ENCODE results near the gene ERCC4. TPM values are rescaled to one million over a fixed set of nuclear protein-coding genes. Genes with fewer than 3 reads are reported as not detected.

ERCC4 gene
- total RNA-seq, 2 experiments from 2014 or later, result 12.6 to 14.8 TPM

GRCh38 chr16:13996778-13997288 lies 76.9 kb downstream of the ERCC4 start:
- POLR2A ChIA-PET, result no interaction called here
- Mint-ChIP-seq H3K27ac (no peak overlapping the region), H3K4me3 (no peak overlapping the region), H3K9me3 (no peaks in the 10 kb centered on the region), H3K27me3 (no peaks in the 10 kb centered on the region), H3K36me3 (no peaks in the 10 kb centered on the region), H3K4me1 (peaks cover 4% of the 10 kb centered on the region)
- ATAC-seq (ENCODE audit: low read depth) (no peak), DNase-seq (no peak)

DNA sequence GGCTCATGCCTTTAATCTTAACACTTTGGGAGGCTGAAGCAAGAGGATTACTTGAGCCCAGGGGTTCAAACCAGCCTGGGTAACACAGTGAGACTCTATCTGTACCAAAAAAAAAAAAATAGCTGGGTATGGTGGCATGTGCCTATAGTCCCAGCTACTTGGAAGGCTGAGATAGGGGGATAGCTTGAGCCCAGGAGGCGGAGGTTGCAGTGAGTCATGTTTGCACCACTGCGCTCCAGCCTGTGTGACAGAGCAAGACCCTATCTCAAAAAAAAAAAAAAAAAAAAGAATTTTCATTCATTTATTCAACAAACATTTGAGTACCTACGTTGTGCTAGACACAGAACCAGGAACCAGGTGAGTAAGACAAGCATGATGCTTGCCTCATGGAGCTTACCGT lies 77.6 kb downstream of the ERCC4 start:
- ATAC-seq (ENCODE audit: low read depth) (no peak), DNase-seq (no peak)
- Mint-ChIP-seq H3K4me1 (peaks cover 6% of the 10 kb centered on the region), H3K4me3 (no peak overlapping the region), H3K27ac (no peak overlapping the region), H3K27me3 (peaks cover 5% of the 10 kb centered on the region), H3K9me3 (no peaks in the 10 kb centered on the region), H3K36me3 (no peaks in the 10 kb centered on the region)
- POLR2A ChIA-PET, result no interaction called here

DNA sequence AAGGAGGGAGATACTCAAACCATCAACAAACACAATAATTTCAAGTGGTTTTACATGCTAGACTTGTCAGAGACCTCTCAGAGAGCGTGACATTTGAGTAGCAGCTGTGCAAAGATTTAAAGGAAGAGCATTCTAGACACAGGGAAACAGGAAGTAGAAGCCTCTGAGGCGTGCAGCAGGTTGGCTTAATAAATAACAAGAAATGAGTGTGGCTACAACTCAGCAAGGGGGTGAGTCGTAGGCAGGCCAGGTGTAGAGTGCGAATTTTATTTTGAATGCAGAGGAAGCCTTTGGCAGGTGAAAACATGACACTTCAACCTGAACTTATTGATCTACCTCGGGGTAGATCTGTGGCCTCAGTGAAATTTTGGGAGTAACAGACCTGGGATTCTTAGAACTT lies 78.0 kb downstream of the ERCC4 start:
- Mint-ChIP-seq H3K4me3 (no peak overlapping the region), H3K4me1 (peaks cover 9% of the 10 kb centered on the region), H3K27ac (no peak overlapping the region), H3K36me3 (no peaks in the 10 kb centered on the region), H3K27me3 (peaks cover 9% of the 10 kb centered on the region), H3K9me3 (no peaks in the 10 kb centered on the region)
- ATAC-seq (ENCODE audit: low read depth) (no peak), DNase-seq (no peak)
- POLR2A ChIA-PET, result no interaction called here

- H3K4me3 Mint-ChIP-seq, result no peak overlapping the region
- no peaks in the 10 kb centered on the region for H3K36me3 Mint-ChIP-seq
- no peaks in the 10 kb centered on the region for H3K9me3 Mint-ChIP-seq
- no peak overlapping the region for H3K27ac Mint-ChIP-seq
- POLR2A ChIA-PET, result no interaction called here
- peaks cover 12% of the 10 kb centered on the region for H3K4me1 Mint-ChIP-seq
- ATAC-seq (ENCODE audit: low read depth), result no peak
- H3K27me3 Mint-ChIP-seq, result peaks cover 12% of the 10 kb centered on the region
- DNase-seq, result no peak
Observed at GRCh38 chr16:13999071-13999894, 79.3 kb downstream of the ERCC4 start.

- ATAC-seq (ENCODE audit: low read depth) (no peak), DNase-seq (no peak)
- Mint-ChIP-seq H3K36me3 (no peaks in the 10 kb centered on the region), H3K9me3 (no peaks in the 10 kb centered on the region), H3K4me3 (no peak overlapping the region), H3K27me3 (peaks cover 12% of the 10 kb centered on the region), H3K4me1 (peaks cover 12% of the 10 kb centered on the region), H3K27ac (no peak overlapping the region)
- POLR2A ChIA-PET, result no interaction called here
Observed at GRCh38 chr16:13999895-14000425, 80.0 kb downstream of the ERCC4 start.

GRCh38 chr16:14001521-14001920 lies 81.6 kb downstream of the ERCC4 start:
- Mint-ChIP-seq H3K4me3 (no peak overlapping the region), H3K4me1 (peaks cover 12% of the 10 kb centered on the region), H3K27me3 (peaks cover 12% of the 10 kb centered on the region), H3K36me3 (no peaks in the 10 kb centered on the region), H3K9me3 (no peaks in the 10 kb centered on the region), H3K27ac (no peak overlapping the region)
- POLR2A ChIA-PET, result no interaction called here
- DNase-seq (no peak), ATAC-seq (ENCODE audit: low read depth) (no peak)

Other genes starting within 250 kb of the ERCC4 start
- gene MRTFB, start 151.2 kb downstream of the ERCC4 start, total RNA-seq, result 10 to 100 TPM; 14.1 to 16.2 TPM